Stimulated activated CD8-positive, alpha-beta memory T cell treated with anti-CD3 and anti-CD28 coated beads, Interleukin-15, amount 100 ng/mL, for 24 hours (primary cell): ENCODE measurements around the gene LRTM2.

ENCODE experiments used
- DNase-seq: peaks from one replicate; pipeline ENCODE4 v3.0.0-alpha.2; 2020; ENCODE audit warnings: low read depth

Gene LRTM2

DNA sequence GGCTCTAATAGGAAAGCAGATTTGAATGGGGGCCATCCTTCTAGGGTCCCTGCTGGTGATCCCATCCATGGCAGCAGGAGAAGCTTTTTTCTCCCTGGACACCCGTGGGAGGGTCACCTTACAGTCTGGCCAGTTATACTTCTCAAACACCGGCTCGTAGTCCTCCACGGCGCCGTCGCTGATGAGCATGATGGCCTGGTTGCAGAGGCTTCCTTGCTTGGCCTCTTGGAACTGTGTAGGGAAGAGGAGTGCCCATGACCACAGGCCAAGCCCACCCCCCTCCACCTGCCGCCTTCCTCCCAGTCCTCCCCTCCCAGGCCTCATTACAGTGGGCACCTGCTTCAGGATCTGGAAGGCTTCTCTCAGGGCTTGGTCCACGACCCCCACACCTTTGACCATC is 64.3 kb downstream of the LRTM2 start:
- no peak for DNase-seq

DNA sequence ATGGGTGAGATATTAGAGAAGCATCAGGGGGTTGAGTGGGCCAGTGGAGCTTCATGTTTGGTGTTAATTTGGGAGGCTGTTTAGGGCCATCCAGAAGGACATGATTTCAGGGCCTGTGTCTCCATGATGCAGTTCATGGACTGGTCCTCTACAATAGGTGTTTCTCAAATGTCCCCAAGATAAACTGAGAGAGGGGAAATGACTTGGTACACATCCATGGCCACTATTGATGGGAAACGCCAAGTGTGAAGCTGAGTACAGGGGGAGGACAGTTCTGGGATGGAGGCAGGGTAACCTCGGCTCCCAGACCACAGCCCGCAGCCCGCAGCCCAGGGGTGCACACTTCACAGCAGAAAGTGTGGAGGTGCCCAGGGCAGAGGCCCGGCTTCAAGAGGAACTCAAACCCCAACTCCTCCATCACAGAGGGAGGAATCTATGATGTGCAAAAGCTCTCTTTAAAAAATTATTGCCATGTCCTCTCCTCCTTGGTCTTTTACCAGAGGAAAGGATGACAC is 64.8 kb downstream of the LRTM2 start:
- DNase-seq, result no peak

- DNase-seq, result no peak
Observed at GRCh38 chr12:1885599-1886245, 65.4 kb downstream of the LRTM2 start.
